LoVo (cell line): ENCODE results near the gene EGFL8.

ENCODE experiments used
- DNase-seq: peaks from one replicate; pipeline ENCODE4 v3.0.0-alpha.2; 2016; ENCODE audit warnings: low spot score

The EGFL8 gene

DNA sequence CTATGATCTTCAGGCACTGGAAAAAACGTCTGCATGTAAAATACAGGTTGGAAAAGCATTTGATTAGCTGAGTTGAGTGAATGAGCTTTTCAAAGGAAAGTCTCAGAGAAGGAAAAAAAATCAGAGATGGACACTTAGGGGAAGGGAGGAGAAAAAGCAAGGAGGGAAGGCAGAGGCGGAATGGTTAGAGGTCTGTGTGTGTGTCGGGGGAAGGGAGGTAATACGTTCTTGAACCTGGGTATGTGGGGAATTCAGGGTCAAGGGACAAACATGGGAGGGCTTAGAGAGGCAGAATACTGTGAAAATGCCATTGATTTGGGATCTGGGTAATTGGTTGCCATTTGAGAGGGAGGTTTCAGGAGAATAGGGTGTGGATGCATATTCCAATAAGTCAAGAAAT lies 17.7 kb upstream of the EGFL8 start:
- DNase-seq: no peak

GRCh38 chr6:32147401-32148132 lies 16.8 kb upstream of the EGFL8 start:
- no peak for DNase-seq

- DNase-seq: no peak
These were observed 15.9 kb upstream of the EGFL8 start for GRCh38 chr6:32148289-32149091.

DNA sequence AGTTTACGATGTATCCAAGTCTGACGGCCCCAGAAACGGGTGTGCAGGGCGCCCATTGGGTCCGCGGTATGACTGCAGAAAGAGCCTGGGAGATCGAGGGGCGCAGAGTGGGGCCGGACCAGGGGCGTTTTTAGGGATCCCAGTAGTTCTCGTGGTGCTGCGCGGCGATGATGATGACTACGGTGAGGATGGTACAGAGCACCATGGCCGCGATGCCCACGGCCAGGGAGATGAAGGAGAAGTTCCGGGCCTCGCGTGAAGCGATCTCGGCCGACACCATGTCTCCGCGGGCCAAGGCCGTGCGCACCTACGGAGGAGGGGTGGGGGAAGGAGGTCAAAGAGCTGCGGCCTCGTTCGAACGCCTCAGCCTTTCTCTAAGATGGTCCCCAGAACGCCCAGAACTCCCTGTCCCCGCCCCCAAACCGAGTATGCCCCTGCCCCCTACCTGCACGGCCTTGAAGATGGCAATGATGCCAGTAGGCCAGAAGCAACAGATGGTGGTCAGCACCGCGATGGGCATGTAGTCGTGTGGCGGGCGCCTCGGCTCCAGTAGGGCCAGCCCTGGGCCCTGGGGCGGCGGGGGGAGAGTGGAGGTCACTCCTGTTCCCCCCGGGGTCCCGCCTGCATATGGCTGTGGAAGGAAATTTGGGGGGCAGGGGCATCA lies 15.2 kb upstream of the EGFL8 start:
- no peak for DNase-seq

- no peak for DNase-seq
These were observed 14.2 kb upstream of the EGFL8 start for GRCh38 chr6:32149932-32150870.

- no peak for DNase-seq
These were observed 13.1 kb upstream of the EGFL8 start for GRCh38 chr6:32151181-32151862.

- no peak for DNase-seq
These were observed 12.3 kb upstream of the EGFL8 start, which contains the start of gene PRRT1 for GRCh38 chr6:32151863-32152768. Gene PRRT1 (minus strand): TSS chr6:32151939. CDS start chr6:32151827, 112 bp downstream.

DNA sequence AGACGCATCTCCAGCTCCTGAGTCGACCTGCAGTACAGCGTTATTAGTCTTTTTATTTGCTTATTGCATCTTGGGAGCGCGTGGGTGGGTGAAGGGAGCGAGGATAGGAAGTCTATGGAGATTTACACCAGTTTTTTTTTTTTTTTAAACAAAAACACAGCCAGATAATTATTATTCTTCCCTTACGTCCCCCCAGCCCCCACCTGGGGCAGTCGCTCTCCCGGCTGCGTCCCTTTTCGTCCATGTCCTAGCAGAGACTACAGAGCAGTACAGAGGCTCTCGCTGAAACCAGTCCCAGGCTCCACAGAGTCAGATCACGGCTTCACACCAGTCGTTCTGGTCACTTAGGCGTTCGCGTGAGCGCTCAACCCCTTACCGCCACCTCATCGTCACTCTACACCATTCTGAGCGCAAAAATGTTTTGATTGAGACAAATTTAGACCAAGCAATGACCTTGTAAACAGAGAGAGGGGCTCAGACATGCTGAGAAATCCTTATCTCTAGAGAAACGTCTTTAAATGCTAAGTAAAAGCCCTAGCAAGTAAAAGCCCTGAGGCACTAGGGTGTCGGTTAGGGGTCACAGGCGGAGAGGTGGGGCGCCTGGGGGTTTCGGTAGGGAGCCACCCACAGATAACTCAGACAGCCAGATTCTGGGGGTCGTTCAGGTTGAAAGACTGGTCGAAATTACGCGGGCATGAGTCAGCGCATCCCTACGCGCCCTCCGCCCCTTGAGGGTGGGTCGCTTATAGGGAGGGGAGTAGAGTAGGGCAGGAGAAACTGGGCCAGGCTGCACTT lies 11.4 kb upstream of the EGFL8 start:
- DNase-seq: no peak

- DNase-seq: peak; percentile 83
These were observed 10.6 kb upstream of the EGFL8 start, which contains the start of gene PPT2 for GRCh38 chr6:32153564-32154513. Gene PPT2 (plus strand): TSS chr6:32154141. CDS start chr6:32154595, 454 bp downstream.

DNA sequence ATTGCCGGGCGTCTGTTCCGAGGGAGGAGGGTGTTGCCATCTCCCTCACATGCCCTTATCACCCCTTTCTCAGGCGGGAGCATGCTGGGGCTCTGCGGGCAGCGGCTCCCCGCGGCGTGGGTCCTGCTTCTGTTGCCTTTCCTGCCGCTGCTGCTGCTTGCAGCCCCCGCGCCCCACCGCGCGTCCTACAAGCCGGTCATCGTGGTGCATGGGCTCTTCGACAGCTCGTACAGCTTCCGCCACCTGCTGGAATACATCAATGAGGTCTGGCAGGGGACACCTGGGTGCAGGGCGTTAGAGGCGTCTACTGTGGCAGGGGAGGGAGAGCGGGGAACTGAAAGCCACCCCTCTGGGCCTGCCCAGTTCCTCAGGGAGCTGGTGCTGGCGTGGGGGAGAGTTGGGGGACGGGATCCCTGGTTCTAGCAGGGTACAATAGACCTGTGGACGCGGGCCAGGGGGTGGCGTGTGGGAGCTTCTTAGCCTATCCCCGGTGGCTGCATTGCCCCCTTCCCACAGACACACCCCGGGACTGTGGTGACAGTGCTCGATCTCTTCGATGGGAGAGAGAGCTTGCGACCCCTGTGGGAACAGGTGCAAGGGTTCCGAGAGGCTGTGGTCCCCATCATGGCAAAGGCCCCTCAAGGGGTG lies 9.8 kb upstream of the EGFL8 start:
- DNase-seq: peak; percentile 69

DNA sequence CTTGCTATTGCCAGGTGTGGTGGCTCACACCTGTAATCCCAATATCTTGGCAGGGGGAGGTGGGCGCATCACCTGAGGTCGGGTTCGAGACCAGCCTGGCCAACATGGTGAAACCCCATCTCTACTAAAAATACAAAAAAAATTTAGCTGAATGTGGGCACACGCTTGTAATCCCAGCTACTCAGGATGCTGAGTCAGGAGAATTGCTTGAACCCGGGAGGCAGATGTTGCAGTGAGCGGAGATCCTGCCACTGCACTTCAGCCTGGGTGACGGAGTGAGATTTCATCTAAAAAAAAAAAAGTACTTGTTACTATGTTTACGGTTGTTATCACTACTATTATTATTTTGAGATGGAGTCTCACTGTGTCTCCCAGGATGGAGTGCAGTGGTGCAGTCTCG lies 7.5 kb upstream of the EGFL8 start:
- no peak for DNase-seq

GRCh38 chr6:32158052-32158451 lies 6.3 kb upstream of the EGFL8 start:
- DNase-seq: no peak

GRCh38 chr6:32163559-32164258 lies 686 bp upstream of the EGFL8 start:
- DNase-seq: no peak

DNA sequence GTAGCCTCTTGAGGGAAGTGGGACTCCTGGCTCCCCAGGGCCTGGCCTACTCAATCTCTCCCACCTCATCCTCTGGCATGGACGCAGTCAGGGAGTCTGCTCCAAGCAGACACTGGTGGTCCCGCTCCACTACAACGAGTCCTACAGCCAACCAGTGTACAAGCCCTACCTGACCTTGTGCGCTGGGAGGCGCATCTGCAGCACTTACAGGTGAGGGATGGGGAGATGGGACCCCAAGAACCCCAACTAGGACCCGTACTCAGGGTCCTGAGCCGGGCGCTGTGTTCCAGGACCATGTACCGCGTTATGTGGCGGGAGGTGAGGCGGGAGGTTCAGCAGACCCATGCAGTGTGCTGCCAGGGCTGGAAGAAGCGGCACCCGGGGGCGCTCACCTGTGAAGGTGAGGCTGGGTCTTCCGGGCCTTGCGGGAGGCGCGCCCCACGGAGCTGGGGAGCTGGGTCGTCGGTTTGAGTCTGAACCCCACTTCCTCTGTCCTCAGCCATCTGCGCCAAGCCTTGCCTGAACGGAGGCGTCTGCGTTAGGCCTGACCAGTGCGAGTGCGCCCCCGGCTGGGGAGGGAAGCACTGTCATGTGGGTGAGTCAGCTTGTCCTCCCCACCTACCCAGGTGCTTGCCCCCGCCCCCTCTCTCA lies 2.1 kb downstream of the EGFL8 start:
- no peak for DNase-seq

- DNase-seq: no peak
These were observed 2.9 kb downstream of the EGFL8 start for GRCh38 chr6:32167154-32167760.

- DNase-seq: no peak
These were observed 3.4 kb downstream of the EGFL8 start for GRCh38 chr6:32167761-32168262.
